HG03175 (cell line): ENCODE data around the gene SMAD3.

ENCODE experiments used
- ATAC-seq: cut with Tn5 transposase; IDR thresholded peaks from one replicate; pipeline ENCODE4 v1.9.1; 2021; ENCODE audit warnings: mild to moderate bottlenecking, moderate library complexity; ENCODE audit not compliant: unreplicated experiment

Gene SMAD3

GRCh38 chr15:67094001-67094826 is 28.8 kb downstream of the SMAD3 start:
- no peak for ATAC-seq

DNA sequence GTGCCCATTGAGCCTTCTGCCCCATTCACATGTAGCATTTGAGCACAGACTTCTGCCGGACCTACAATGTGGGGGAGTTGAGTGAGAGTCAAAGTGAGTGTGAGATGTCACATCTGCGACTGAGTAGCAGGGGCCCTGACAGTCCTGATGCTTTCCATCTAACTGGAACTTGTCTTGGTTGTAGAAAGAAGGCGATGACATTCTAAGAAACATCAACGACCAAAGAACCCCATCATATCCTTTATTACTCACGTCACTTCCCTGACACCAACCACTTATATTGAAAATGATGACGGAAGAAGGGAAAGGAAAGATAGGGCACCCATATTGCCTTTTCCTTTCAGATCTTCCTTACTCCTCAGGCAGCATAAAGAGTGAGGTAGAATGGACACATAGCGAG is 30.5 kb downstream of the SMAD3 start:
- ATAC-seq: no peak

DNA sequence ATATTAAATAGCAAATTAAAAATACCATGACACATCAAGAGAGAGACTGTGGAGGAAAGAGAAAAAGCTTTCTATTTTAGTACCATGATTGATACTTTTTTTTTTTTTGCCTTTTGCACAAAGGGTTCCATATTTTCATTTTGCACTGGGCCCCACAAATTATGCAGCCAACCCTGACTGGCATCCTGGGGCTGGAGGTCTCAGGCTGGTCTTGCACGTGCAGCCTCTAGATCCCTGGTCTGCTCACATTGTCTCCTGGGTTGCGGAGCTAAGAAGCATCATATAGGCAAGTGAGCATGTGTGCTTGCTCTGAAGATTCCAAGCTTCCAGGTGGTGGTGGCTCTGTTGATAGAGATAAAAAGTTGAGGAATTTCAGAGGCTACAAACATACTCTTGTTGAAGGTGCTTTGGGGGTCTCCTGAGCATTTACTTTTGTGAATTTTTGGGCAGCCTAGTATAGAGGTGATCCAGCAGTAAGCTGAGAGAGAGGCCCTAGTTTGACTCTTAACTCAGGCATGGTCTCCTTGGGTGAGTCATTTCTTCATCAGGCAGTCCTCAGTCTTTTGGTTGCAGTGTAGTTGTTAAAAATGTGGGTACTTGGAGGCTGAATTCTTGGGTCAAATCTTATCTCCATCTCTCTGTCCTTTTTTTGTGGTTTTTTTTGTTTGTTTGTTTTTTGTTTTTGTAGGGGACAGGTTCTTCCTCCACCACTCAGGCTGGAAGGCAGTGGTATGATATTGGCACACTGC is 31.3 kb downstream of the SMAD3 start:
- no peak for ATAC-seq

DNA sequence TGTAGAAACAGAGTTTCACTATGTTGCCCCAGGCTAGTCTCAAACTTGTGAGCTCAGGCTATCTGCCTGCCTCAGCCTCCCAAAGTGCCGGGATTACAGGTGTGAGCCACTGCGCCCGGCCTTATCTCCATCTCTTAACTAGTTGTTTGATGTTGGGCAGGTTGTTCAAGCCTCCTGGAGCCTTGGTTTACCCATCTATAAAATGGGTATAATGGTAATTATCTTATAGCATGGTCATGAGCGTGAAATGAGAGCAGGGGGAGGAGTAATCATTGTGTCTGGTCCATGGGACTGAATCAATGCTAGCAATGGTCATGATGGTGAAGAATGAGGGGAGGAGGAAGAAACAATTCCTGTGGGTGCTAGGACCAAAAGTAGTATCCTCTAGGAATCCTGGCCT is 32.0 kb downstream of the SMAD3 start:
- no peak for ATAC-seq

GRCh38 chr15:67097930-67098740 is 32.7 kb downstream of the SMAD3 start:
- no peak for ATAC-seq

GRCh38 chr15:67098768-67099282 is 33.4 kb downstream of the SMAD3 start:
- no peak for ATAC-seq

GRCh38 chr15:67100124-67100791 is 34.9 kb downstream of the SMAD3 start:
- ATAC-seq: no peak

DNA sequence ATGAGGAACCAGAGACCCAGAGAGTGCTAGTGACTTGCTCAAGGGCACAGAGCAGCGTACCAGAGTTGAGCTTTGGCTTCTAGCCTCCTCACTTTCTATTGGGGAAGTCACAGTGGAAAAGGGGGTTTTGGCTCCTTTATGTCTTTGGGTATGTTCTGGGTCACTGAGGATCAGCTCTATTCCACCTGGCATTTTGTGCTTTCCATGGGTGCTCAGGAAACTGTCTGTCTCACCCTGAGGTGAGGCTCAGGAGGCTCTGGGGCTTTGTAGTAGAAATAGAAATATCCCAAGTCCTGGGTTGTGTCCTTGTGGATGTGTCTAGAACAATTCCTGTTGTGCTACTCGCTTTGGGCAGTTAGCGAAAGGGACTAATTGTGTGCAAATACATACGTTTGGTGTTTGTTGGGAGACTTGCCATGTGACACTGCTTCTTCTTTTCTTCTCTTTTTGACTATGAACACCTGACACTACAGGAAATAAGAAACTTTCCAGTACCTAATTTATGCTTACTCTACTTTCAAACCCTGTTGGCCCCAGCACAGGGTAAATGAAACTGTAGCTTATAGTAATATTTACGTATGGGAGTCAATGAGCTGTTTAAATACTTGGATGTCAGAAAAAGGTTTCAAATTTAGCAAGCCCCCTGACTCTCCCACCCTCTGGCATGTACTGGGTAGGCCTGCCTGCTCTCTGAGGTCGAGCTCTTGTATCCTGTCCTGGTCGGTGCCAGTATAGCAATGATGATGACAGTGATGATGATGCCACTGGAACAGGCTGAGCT is 35.6 kb downstream of the SMAD3 start:
- peak; percentile 69 for ATAC-seq

DNA sequence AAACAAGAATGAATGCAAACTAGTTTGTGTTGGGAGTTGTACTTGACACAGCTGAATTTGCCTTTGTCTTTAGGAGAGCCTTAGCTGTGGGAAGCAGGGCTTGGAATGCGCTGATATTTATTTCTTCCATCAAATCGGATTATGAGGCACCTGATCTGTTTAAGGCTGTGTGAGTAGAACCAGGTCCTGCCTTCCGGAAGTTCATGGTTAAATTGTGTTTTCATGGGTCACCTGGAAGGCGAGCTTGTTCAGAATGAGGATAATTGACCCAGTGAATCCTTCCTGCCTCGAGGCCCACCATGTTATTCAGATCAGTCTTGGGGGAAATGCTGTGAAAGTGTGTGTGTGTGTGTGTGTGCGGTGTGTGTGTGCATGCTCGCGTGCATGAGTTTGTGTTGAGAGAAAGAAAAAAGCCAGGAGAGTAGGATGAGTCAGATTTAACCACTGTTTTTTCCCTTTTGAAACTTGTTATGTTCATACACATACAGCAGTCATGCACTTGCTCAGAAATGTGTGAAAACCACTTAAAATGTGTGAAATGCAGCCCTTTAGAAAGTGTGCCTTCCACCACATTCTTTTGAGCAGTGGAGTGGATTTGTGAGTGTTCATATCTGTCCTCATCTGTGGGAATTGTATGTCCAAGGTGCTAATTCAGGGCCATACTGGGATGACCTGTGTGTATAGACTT is 36.7 kb downstream of the SMAD3 start:
- peak; percentile 56 for ATAC-seq

- no peak for ATAC-seq
Measured at GRCh38 chr15:67102599-67102929, 37.2 kb downstream of the SMAD3 start.

- ATAC-seq: no peak
Measured at GRCh38 chr15:67103021-67103420, 37.6 kb downstream of the SMAD3 start.

DNA sequence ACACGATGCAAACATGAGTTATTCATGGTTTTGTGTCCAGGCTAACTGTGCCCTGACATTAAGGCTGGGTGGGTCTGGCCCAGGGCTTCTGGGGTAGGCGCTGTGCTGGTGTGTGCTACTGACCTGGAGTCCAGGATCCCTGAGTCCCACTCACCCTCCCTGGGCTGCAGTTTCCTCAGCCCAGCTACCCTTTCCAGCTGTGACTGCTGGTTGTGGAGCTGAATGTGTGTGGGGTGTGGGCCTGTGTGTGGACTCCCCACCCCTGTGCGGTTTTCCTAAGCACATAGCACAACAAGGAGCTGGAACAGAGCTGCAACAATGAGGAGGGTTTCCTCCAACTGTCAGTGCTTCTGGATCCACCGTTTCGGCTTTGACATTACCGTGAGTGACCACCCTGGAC is 38.0 kb downstream of the SMAD3 start:
- no peak for ATAC-seq

DNA sequence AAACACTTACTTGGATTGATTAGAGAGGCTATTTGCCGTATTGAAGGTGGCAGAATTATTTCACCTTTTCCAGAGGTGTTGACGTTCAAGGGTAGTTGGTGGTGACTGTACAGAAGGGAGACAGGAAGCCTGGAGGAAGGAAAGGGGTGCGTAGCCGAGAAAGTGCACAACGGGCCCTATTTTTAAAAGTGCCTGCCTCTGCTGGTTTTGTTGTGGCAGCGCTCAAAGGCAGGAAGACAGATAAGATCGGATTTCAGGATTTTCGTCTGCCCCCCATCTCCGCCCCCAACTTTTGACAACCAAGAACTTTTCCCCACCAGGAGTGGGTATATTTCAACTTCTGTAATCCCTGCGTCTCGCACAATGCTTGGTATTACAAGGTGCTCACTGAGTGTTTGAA is 38.5 kb downstream of the SMAD3 start:
- ATAC-seq: no peak

DNA sequence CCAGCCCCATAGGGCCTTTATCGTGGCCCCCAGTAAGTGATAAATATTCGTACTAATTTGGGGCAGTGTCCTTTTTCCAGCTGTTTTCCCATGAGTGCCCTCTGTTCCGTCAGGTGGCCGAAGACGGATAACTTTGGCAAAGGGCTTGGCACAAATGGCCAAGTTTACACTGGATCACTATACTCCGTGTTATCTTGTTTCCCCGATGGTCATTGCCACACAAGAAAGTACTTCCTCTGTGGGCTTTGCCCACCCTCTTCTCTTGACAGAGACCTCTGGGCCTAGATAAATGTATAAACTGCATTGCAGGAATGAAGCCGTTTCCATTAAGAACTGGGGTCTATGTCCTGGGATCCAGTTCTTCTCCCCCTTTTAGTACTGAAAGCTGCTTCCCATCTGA is 39.1 kb downstream of the SMAD3 start:
- no peak for ATAC-seq

DNA sequence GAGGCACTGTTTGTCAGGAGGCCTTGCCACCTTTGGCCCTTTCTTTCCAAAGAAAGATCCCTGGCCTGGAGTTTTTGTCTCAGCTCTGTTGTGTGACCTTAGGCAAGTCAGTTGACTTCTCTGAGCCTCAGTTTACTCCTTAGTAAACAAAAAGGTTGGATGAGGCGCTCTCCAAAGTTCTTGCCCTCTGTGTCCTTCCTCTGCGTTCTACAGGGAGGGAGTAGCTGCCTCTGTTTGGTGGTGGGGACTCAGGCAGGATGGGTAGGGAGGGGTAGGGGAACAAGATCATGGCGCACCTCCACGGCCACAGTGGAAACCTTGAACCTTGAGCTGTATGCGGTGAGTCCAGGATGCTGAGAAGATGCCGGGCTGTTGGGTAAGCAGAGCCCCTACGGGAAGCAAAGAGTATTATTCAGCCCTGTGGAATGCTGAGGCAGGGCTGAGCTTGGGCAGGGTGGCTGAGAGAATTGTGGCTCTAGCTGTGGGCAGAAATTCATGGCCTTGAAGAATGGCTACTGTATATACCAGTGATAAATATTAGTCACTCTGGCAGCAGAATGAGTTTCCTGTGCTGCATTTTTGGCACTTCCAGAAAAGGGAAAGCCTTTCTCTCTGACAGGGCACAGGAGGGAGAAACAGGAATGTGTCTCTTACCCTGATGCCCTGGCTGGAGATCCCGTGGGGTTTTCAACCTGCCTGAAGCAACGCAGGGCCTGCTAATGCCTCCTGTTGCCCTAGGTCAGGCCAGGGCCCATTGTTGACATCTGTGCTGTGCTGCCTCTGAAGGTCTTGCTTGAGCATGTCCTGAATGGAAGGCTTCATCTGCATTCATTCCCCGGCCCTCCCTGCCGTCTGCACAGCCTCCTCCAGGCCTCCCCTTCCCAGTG is 39.9 kb downstream of the SMAD3 start:
- no peak for ATAC-seq

DNA sequence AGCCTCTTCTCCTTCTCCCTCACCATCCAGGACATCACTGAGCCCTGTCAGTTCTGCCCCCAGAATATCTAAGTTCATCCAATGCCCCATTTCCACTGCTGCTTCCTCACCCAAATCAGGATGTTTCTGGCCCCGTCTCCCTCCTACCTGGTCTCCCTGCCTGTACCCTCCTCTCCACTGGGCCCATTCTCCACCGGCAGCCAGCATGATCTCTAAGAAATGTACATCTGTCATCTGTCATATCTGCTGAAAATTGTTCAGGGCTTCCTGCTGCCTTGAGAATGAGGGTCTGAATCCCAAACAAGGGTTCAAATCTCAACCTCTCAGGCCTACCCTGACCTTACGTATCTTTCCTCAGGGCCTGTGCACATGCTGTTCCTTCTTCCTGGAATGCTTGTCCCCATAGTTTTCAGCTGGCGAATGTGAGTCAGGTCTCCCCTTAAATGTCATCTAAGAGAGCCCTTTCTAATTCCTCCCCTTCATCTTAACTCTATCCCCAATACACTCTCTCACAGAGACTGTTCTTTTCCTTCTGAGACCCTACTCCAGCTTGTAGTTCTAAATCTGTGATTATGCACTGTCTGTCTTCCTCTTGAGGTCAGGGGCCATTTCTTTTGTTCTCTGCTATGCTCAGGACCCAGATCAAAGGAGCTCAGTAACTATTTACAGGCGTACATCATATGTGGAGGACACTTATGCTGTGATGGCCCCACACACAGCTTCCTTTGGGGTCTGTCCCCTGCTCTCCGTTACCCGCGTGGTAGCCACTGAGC is 40.8 kb downstream of the SMAD3 start:
- no peak for ATAC-seq

DNA sequence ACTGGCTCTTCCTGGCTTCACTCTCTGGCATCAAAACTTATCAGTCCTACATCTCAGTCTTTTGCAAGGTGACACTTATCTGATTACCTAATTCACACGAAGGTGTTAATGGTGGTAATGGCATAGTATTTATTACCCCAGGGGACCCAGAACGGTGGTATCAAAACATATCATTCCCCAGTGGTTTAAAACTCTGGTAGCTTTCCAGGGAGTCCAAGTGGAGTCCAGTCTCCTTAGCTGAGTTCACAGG is 41.3 kb downstream of the SMAD3 start:
- no peak for ATAC-seq
